ENCODE data around the gene XRN2. TPM values are rescaled to one million over a fixed set of nuclear protein-coding genes. Genes with fewer than 3 reads are reported as not detected.
A peak's percentile ranks its signal among the peaks of the same experiment; 100 is the strongest.

The XRN2 gene
- total RNA-seq, 2 experiments from 2014 or later = 64.1 to 66.4 TPM

GRCh38 chr20:21273755-21274386, 29.3 kb upstream of the XRN2 start:
- DNase-seq = no peak
- POLR2A ChIA-PET = no interaction called here
- Mint-ChIP-seq H3K27ac (no peak overlapping the region), H3K4me3 (no peak overlapping the region), H3K36me3 (ENCODE audit: low read depth) (no peaks in the 10 kb centered on the region), H3K4me1 (no peaks in the 10 kb centered on the region), H3K9me3 (no peaks in the 10 kb centered on the region), H3K27me3 (peaks cover 10% of the 10 kb centered on the region)
- CTCF ChIA-PET = no interaction called here

- no peaks in the 10 kb centered on the region for H3K36me3 Mint-ChIP-seq (ENCODE audit: low read depth)
- no peaks in the 10 kb centered on the region for H3K4me1 Mint-ChIP-seq
- no peak overlapping the region for H3K27ac Mint-ChIP-seq
- H3K4me3 Mint-ChIP-seq = no peak overlapping the region
- H3K27me3 Mint-ChIP-seq = peaks cover 27% of the 10 kb centered on the region
- POLR2A ChIA-PET = no interaction called here
- no peaks in the 10 kb centered on the region for H3K9me3 Mint-ChIP-seq
- CTCF ChIA-PET = interaction anchor here (1.2 kb wide), 1 partner anchor 12 kb away, joined by 4 read pairs; no protein-coding TSS in a partner anchor
- DNase-seq = no peak
Measured at GRCh38 chr20:21278829-21279228, 24.3 kb upstream of the XRN2 start.

- Mint-ChIP-seq H3K9me3 (no peaks in the 10 kb centered on the region), H3K36me3 (ENCODE audit: low read depth) (no peaks in the 10 kb centered on the region), H3K27me3 (peaks cover 27% of the 10 kb centered on the region), H3K4me1 (no peaks in the 10 kb centered on the region), H3K4me3 (no peak overlapping the region), H3K27ac (no peak overlapping the region)
- CTCF ChIA-PET = no interaction called here
- POLR2A ChIA-PET = no interaction called here
- no peak for DNase-seq
Measured at GRCh38 chr20:21279706-21280521, 23.2 kb upstream of the XRN2 start.

- Mint-ChIP-seq H3K27me3 (peaks cover 27% of the 10 kb centered on the region), H3K36me3 (ENCODE audit: low read depth) (no peaks in the 10 kb centered on the region), H3K27ac (no peak overlapping the region), H3K9me3 (no peaks in the 10 kb centered on the region), H3K4me1 (no peaks in the 10 kb centered on the region), H3K4me3 (no peak overlapping the region)
- ChIA-PET CTCF (no interaction called here), POLR2A (no interaction called here)
- DNase-seq = no peak
Measured at GRCh38 chr20:21280522-21281016, 22.6 kb upstream of the XRN2 start.

- ChIA-PET POLR2A (no interaction called here), CTCF (interaction anchor here (1.3 kb wide), 1 partner anchor 17 kb away, joined by 4 read pairs; the partner anchor contains the start of gene XRN2)
- no peaks in the 10 kb centered on the region for H3K9me3 Mint-ChIP-seq
- H3K27me3 Mint-ChIP-seq = peaks cover 24% of the 10 kb centered on the region
- H3K4me1 Mint-ChIP-seq = no peaks in the 10 kb centered on the region
- H3K27ac Mint-ChIP-seq = no peak overlapping the region
- DNase-seq = no peak
- no peak overlapping the region for H3K4me3 Mint-ChIP-seq
- H3K36me3 Mint-ChIP-seq (ENCODE audit: low read depth) = no peaks in the 10 kb centered on the region
Measured at GRCh38 chr20:21286775-21287174, 16.4 kb upstream of the XRN2 start.

GRCh38 chr20:21288587-21289370, 14.4 kb upstream of the XRN2 start:
- H3K27ac Mint-ChIP-seq = no peak overlapping the region
- CTCF ChIA-PET = no interaction called here
- POLR2A ChIA-PET = no interaction called here
- H3K4me1 Mint-ChIP-seq = no peaks in the 10 kb centered on the region
- H3K36me3 Mint-ChIP-seq (ENCODE audit: low read depth) = no peaks in the 10 kb centered on the region
- H3K27me3 Mint-ChIP-seq = peaks cover 18% of the 10 kb centered on the region
- H3K9me3 Mint-ChIP-seq = no peaks in the 10 kb centered on the region
- DNase-seq = no peak
- H3K4me3 Mint-ChIP-seq = no peak overlapping the region

- Mint-ChIP-seq H3K4me3 (no peak overlapping the region), H3K36me3 (ENCODE audit: low read depth) (no peaks in the 10 kb centered on the region), H3K27me3 (peaks cover 20% of the 10 kb centered on the region), H3K9me3 (no peaks in the 10 kb centered on the region), H3K4me1 (no peaks in the 10 kb centered on the region), H3K27ac (no peak overlapping the region)
- POLR2A ChIA-PET = no interaction called here
- DNase-seq = no peak
- CTCF ChIA-PET = no interaction called here
Measured at GRCh38 chr20:21289651-21290050, 13.5 kb upstream of the XRN2 start.

GRCh38 chr20:21291026-21291425, 12.1 kb upstream of the XRN2 start:
- Mint-ChIP-seq H3K36me3 (ENCODE audit: low read depth) (no peaks in the 10 kb centered on the region), H3K27me3 (peaks cover 21% of the 10 kb centered on the region), H3K9me3 (no peaks in the 10 kb centered on the region), H3K4me3 (no peak overlapping the region), H3K4me1 (no peaks in the 10 kb centered on the region), H3K27ac (no peak overlapping the region)
- POLR2A ChIA-PET = no interaction called here
- DNase-seq = no peak
- CTCF ChIA-PET = no interaction called here

- Mint-ChIP-seq H3K4me3 (no peak overlapping the region), H3K36me3 (ENCODE audit: low read depth) (no peaks in the 10 kb centered on the region), H3K9me3 (no peaks in the 10 kb centered on the region), H3K4me1 (no peaks in the 10 kb centered on the region), H3K27ac (no peak overlapping the region), H3K27me3 (peaks cover 14% of the 10 kb centered on the region)
- ChIA-PET CTCF (interaction anchor here (0.6 to 1.0 kb wide), 2 partner anchors 18 to 42 kb away, joined by 3 read pairs; no protein-coding TSS in a partner anchor), POLR2A (no interaction called here)
- DNase-seq = no peak
Measured at GRCh38 chr20:21294755-21295154, 8.4 kb upstream of the XRN2 start.

GRCh38 chr20:21301940-21302663, 1.0 kb upstream of the XRN2 start:
- Mint-ChIP-seq H3K4me3 (peak overlapping the region; percentile 97), H3K4me1 (peaks cover 25% of the 10 kb centered on the region), H3K36me3 (ENCODE audit: low read depth) (peaks cover 16% of the 10 kb centered on the region), H3K27ac (peak overlapping the region; percentile 99), H3K9me3 (no peaks in the 10 kb centered on the region), H3K27me3 (no peaks in the 10 kb centered on the region)
- ChIA-PET POLR2A (interaction anchor here (0.6 kb wide), 1 partner anchor 42 kb away, joined by 3 read pairs; no protein-coding TSS in a partner anchor), CTCF (interaction anchor here (0.6 to 1.5 kb wide), 2 partner anchors 11 to 112 kb away, joined by 4 to 5 read pairs; no protein-coding TSS in a partner anchor)
- no peak for DNase-seq

GRCh38 chr20:21302664-21303060, 469 bp upstream of the XRN2 start:
- Mint-ChIP-seq H3K9me3 (no peaks in the 10 kb centered on the region), H3K27me3 (no peaks in the 10 kb centered on the region), H3K36me3 (ENCODE audit: low read depth) (peaks cover 21% of the 10 kb centered on the region), H3K27ac (peak overlapping the region; percentile 99), H3K4me3 (peak overlapping the region; percentile 97), H3K4me1 (peaks cover 25% of the 10 kb centered on the region)
- ChIA-PET CTCF (interaction anchor here (0.8 to 2.3 kb wide), 3 partner anchors 11 to 67 kb away, joined by 3 to 7 read pairs (median 5); no protein-coding TSS in a partner anchor), POLR2A (interaction anchor here (0.6 to 1.2 kb wide), 3 partner anchors 41 to 629 kb away, joined by 3 to 4 read pairs (median 3); no protein-coding TSS in a partner anchor)
- no peak for DNase-seq

Data from activated CD4-positive, alpha-beta T cell treated with anti-CD3 and anti-CD28 coated beads, Interleukin-2, amount 10 ng/mL, durations not matched to agents 7 days and 5 days (primary cell).